ENCODE data around the gene TELO2.

DNA sequence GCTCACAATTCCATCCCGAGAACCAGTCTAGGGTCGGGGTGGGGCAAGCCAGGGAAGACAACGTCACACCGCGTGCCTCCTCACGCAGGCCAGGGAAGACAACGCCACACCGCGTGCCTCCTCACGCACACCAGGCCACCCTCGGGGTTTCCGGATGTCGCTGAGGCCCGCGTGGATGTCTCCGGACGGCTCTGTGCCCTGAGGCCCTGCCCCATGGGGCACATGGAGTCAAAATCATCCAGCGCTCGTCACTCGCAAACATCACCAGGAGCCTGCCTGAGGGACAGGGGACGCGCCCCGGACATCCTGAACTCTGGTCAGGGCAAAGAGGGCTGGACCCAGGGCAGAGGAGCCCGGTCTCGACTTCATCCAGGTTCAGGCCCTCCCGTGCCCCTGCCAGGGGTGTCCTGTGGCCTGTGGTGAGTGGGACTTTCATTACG is 44.0 kb downstream of the TELO2 start:
- TF ChIP-seq POLR2A (IDR thresholded peaks at IDR 0.05) (no peak), POLR2AphosphoS5 (IDR thresholded peaks at IDR 0.05) (no peak)
